ENCODE results near the gene ADORA2B. TPM values are rescaled to one million over a fixed set of nuclear protein-coding genes. Genes with fewer than 3 reads are reported as not detected.

Gene ADORA2B
- total RNA-seq, 6 donors from 2014 or later, result 4.2 to 18.8 (median 9.4) TPM

GRCh38 chr17:15912416-15912955, 32.4 kb upstream of the ADORA2B start:
- Histone ChIP-seq H3K36me3 (no peaks in the 10 kb centered on the region), H3K27ac (no peak overlapping the region), H3K27me3 (peaks cover 0 to 4% (median 1%) of the 10 kb centered on the region in 4 donors), H3K4me1 (peaks cover 2 to 5% (median 3%) of the 10 kb centered on the region in 4 donors), H3K9me3 (no peaks in the 10 kb centered on the region), H3K4me3 (no peak overlapping the region)
- no peak for TF ChIP-seq CTCF (IDR thresholded peaks at IDR 0.05)
- 83 to 87% methylated on average over 7 to 9 of the region's 9 CpGs for WGBS, 2 donors
- DNase-seq (no peak), ATAC-seq (ENCODE audit: low FRiP score in 2 of 2) (no peak)

- DNase-seq (no peak), ATAC-seq (ENCODE audit: low FRiP score in 2 of 2) (no peak)
- no peaks in the 10 kb centered on the region for H3K9me3 ChIP-seq
- H3K36me3 ChIP-seq, result no peaks in the 10 kb centered on the region
- H3K27me3 ChIP-seq, result peaks cover 0 to 8% (median 3%) of the 10 kb centered on the region in 4 donors
- TF ChIP-seq CTCF (IDR thresholded peaks at IDR 0.05) (no peak), EP300 (IDR thresholded peaks at IDR 0.05) (no peak), POLR2AphosphoS5 (IDR thresholded peaks at IDR 0.05) (no peak), POLR2A (IDR thresholded peaks at IDR 0.05) (no peak)
- no peak overlapping the region for H3K4me3 ChIP-seq
- no peak overlapping the region for H3K27ac ChIP-seq
- H3K4me1 ChIP-seq, result peaks cover 4 to 10% (median 7%) of the 10 kb centered on the region in 4 donors
- WGBS, 2 donors, result 89 to 92% methylated on average over 3 of the region's 3 CpGs
Measured at GRCh38 chr17:15913826-15914225, 31.1 kb upstream of the ADORA2B start.

- Histone ChIP-seq H3K27me3 (peaks cover 0 to 8% (median 3%) of the 10 kb centered on the region in 4 donors), H3K36me3 (no peaks in the 10 kb centered on the region), H3K9me3 (no peaks in the 10 kb centered on the region), H3K4me3 (no peak overlapping the region), H3K27ac (peak overlapping the region in 1 of 4 donors; percentile 19), H3K4me1 (peaks cover 4 to 10% (median 7%) of the 10 kb centered on the region in 4 donors)
- WGBS, 2 donors, result 88 to 90% methylated on average over 6 of the region's 6 CpGs
- DNase-seq (peak in 1 of 2 donors; percentile 45), ATAC-seq (ENCODE audit: low FRiP score in 2 of 2) (peak in 1 of 2 donors; percentile 5)
- TF ChIP-seq EP300 (IDR thresholded peaks at IDR 0.05) (no peak), POLR2A (IDR thresholded peaks at IDR 0.05) (no peak), POLR2AphosphoS5 (IDR thresholded peaks at IDR 0.05) (no peak), CTCF (IDR thresholded peaks at IDR 0.05) (no peak)
Measured at GRCh38 chr17:15914400-15915170, 30.3 kb upstream of the ADORA2B start.

GRCh38 chr17:15915961-15916360, 29.0 kb upstream of the ADORA2B start:
- no peak overlapping the region for H3K27ac ChIP-seq
- H3K4me1 ChIP-seq, result peaks cover 4 to 10% (median 7%) of the 10 kb centered on the region in 4 donors
- ATAC-seq (ENCODE audit: low FRiP score in 2 of 2), result no peak
- no peaks in the 10 kb centered on the region for H3K9me3 ChIP-seq
- H3K27me3 ChIP-seq, result peaks cover 0 to 8% (median 3%) of the 10 kb centered on the region in 4 donors
- WGBS, 2 donors, result 93% methylated on average over 6 of the region's 6 CpGs; no CpG with 5 or more reads in 1 of the 2 donors
- DNase-seq, result no peak
- H3K36me3 ChIP-seq, result no peaks in the 10 kb centered on the region
- no peak for TF ChIP-seq POLR2AphosphoS5 (IDR thresholded peaks at IDR 0.05)
- no peak for TF ChIP-seq CTCF (IDR thresholded peaks at IDR 0.05)
- TF ChIP-seq POLR2A (IDR thresholded peaks at IDR 0.05), result no peak
- TF ChIP-seq EP300 (IDR thresholded peaks at IDR 0.05), result no peak
- H3K4me3 ChIP-seq, result no peak overlapping the region
